ENCODE measurements around the gene AQP9. TPM values are rescaled to one million over a fixed set of nuclear protein-coding genes. Genes with fewer than 3 reads are reported as not detected.

The AQP9 gene
- total RNA-seq, 1 donor from 2014 or later = 0.43 TPM

DNA sequence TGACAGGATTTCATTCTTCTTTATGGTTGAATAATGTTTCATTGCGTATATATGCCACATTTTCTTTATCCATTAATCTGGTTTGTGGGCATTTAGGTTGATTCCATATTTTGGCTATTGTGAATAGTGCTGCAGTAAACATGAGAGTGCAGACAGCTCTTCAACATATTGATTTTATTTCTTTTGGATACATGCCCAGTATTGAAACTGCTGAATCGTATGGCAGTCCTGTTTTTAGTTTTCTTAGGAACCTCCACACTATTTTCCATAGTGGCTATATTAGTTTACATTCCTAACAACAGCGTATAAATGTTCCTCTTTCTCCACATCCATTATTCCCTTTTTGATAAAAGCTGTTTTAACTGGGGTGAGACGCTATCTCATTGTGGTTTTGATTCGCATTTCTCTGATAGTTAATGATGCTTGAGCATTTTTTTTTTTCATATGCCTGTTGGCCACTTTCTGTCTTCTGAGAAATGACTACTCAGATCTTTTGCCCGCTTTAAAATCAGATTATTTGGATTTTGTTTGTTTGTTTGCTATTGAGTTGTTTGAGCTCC, 21.7 kb downstream of the AQP9 start:
- DNase-seq (ENCODE audit: low spot score in 2 of 2) = no peak
- intact Hi-C loops (cut with DNase I) = no loop called here
- no peaks in the 10 kb centered on the region for H3K36me3 ChIP-seq
- no peaks in the 10 kb centered on the region for H3K9me3 ChIP-seq
- no peak overlapping the region for H3K4me3 ChIP-seq
- H3K27ac ChIP-seq = no peak overlapping the region
- TF ChIP-seq, protein P1, sequence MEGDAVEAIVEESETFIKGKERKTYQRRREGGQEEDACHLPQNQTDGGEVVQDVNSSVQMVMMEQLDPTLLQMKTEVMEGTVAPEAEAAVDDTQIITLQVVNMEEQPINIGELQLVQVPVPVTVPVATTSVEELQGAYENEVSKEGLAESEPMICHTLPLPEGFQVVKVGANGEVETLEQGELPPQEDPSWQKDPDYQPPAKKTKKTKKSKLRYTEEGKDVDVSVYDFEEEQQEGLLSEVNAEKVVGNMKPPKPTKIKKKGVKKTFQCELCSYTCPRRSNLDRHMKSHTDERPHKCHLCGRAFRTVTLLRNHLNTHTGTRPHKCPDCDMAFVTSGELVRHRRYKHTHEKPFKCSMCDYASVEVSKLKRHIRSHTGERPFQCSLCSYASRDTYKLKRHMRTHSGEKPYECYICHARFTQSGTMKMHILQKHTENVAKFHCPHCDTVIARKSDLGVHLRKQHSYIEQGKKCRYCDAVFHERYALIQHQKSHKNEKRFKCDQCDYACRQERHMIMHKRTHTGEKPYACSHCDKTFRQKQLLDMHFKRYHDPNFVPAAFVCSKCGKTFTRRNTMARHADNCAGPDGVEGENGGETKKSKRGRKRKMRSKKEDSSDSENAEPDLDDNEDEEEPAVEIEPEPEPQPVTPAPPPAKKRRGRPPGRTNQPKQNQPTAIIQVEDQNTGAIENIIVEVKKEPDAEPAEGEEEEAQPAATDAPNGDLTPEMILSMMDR (IDR thresholded peaks at IDR 0.05) = no peak
- no peaks in the 10 kb centered on the region for H3K4me1 ChIP-seq
- no peaks in the 10 kb centered on the region for H3K27me3 ChIP-seq

DNA sequence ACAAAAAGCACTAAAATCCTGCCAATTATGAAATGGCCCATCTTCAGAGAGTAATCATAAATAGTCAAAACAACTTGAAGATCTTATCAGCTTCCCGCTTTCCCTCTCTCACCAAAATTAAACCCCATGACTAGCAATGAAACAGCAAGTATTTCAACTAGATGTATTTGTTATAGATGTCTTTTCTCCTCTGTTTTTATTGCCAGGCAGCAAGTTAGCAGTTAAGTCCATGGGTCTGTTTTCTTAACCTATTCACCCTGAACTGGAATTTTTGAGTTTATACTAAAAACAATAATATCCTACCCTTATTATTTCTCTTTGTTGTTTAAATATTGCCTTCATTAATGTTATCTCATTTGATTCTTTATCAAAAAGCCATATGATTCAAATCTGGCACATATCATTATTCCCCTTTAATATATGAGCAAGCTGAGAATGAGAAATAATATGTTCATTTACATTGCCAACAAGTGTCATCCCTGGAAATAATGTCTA, 23.3 kb downstream of the AQP9 start:
- Histone ChIP-seq H3K27ac (no peak overlapping the region), H3K4me3 (no peak overlapping the region), H3K27me3 (no peaks in the 10 kb centered on the region), H3K9me3 (no peaks in the 10 kb centered on the region), H3K4me1 (no peaks in the 10 kb centered on the region), H3K36me3 (no peaks in the 10 kb centered on the region)
- TF ChIP-seq, protein P1 (IDR thresholded peaks at IDR 0.05) = no peak
- DNase-seq (ENCODE audit: low spot score in 2 of 2) = no peak
- intact Hi-C loops (cut with DNase I) = no loop called here

DNA sequence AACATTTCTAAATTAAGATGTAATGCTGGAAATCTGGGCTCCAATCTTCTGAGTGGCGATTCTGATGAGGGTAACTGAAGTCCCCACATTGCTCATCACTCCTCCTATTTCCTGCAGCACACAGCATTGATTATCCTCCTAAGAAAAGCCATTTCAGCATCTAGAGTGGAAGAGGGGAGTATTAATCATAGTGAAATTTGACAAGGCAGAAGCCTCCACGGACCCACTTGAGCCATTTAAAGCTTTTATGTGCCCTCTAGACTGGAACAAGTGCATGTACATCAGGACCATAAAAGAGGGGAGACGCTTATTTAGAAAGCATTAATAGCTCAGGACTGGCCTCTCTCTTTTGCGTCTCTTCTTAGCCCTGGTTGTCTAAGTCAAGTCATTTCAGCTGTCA, 25.8 kb downstream of the AQP9 start:
- Histone ChIP-seq H3K4me3 (no peak overlapping the region), H3K27me3 (no peaks in the 10 kb centered on the region), H3K36me3 (no peaks in the 10 kb centered on the region), H3K4me1 (no peaks in the 10 kb centered on the region), H3K27ac (no peak overlapping the region), H3K9me3 (no peaks in the 10 kb centered on the region)
- DNase-seq (ENCODE audit: low spot score in 2 of 2) = no peak
- TF ChIP-seq, protein P1 (IDR thresholded peaks at IDR 0.05) = no peak
- intact Hi-C loops (cut with DNase I) = no loop called here

DNA sequence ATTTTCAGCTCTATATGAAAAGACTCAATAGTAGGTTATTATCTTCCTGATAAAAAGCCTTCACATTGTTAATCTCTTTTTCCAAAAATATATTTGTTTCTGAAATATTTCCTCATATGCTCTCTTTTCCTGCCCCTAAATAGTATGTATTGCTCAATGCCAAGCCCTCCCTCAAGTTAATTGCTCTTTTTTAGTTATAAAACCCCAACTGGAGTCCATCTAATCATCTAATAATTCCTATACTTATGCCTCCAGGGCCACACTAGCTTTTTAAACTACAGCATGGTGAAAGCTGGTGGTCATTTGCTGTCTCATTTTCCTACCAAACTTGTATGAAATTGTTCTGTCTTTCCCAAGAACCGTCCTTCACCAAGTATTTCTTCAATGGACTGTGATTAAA, 26.7 kb downstream of the AQP9 start:
- Histone ChIP-seq H3K4me3 (no peak overlapping the region), H3K27me3 (no peaks in the 10 kb centered on the region), H3K4me1 (no peaks in the 10 kb centered on the region), H3K36me3 (no peaks in the 10 kb centered on the region), H3K9me3 (no peaks in the 10 kb centered on the region), H3K27ac (no peak overlapping the region)
- no peak for DNase-seq (ENCODE audit: low spot score in 2 of 2)
- intact Hi-C loops (cut with DNase I) = no loop called here
- TF ChIP-seq, protein P1 (IDR thresholded peaks at IDR 0.05) = no peak

DNA sequence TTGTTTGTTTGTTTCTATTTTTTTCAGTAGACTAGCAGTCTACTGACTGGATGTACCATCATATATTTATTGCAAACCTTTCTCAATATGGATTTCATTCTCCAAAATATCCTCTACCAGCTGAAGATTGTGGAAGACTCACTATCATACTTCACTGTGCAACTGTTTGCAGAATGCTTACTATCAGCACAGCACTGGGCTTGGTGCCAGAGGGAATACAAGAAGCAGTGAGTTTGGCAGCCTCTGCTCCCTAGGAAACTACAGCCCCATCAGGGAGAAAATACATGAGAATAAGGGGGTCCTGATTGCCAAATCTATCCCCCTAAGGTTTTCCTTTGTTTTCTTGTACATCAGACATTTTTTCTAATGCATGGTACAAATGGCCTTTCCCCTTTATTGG, 27.5 kb downstream of the AQP9 start:
- Histone ChIP-seq H3K9me3 (no peaks in the 10 kb centered on the region), H3K36me3 (no peaks in the 10 kb centered on the region), H3K4me3 (no peak overlapping the region), H3K27ac (no peak overlapping the region), H3K27me3 (no peaks in the 10 kb centered on the region), H3K4me1 (no peaks in the 10 kb centered on the region)
- intact Hi-C loops (cut with DNase I) = no loop called here
- TF ChIP-seq, protein P1 (IDR thresholded peaks at IDR 0.05) = no peak
- no peak for DNase-seq (ENCODE audit: low spot score in 2 of 2)

Measured in ascending aorta (tissue), 2 donors.